ENCODE results near the gene OR5K1.

The OR5K1 gene

GRCh38 chr3:98462901-98463300 is at the start of gene OR5K1:
Gene OR5K1, plus strand, starts transcription at chr3:98463201. Its CDS starts 6,376 bp downstream, at chr3:98469577.
- DNase-seq (ENCODE audit: low spot score), result no peak

GRCh38 chr3:98432575-98432974 is 30.4 kb upstream of the OR5K1 start:
- DNase-seq (ENCODE audit: low spot score), result no peak

GRCh38 chr3:98433764-98434163 is 29.2 kb upstream of the OR5K1 start:
- no peak for DNase-seq (ENCODE audit: low spot score)

GRCh38 chr3:98434412-98434811 is 28.6 kb upstream of the OR5K1 start:
- DNase-seq (ENCODE audit: low spot score), result no peak

GRCh38 chr3:98440283-98440682 is 22.7 kb upstream of the OR5K1 start:
- no peak for DNase-seq (ENCODE audit: low spot score)

GRCh38 chr3:98445949-98446406 is 17.0 kb upstream of the OR5K1 start:
- no peak for DNase-seq (ENCODE audit: low spot score)

GRCh38 chr3:98449606-98450193 is 13.3 kb upstream of the OR5K1 start:
- DNase-seq (ENCODE audit: low spot score), result no peak

- no peak for DNase-seq (ENCODE audit: low spot score)
These were observed 12.6 kb upstream of the OR5K1 start for GRCh38 chr3:98450372-98450771.

- no peak for DNase-seq (ENCODE audit: low spot score)
These were observed 9.2 kb upstream of the OR5K1 start for GRCh38 chr3:98453827-98454226.

- no peak for DNase-seq (ENCODE audit: low spot score)
These were observed 8.1 kb upstream of the OR5K1 start for GRCh38 chr3:98454929-98455328.

GRCh38 chr3:98457543-98457942 is 5.5 kb upstream of the OR5K1 start:
- no peak for DNase-seq (ENCODE audit: low spot score)

GRCh38 chr3:98460220-98460619 is 2.8 kb upstream of the OR5K1 start:
- no peak for DNase-seq (ENCODE audit: low spot score)

GRCh38 chr3:98482717-98483482 is 19.9 kb downstream of the OR5K1 start:
- DNase-seq (ENCODE audit: low spot score), result no peak

GRCh38 chr3:98483626-98484025 is 20.6 kb downstream of the OR5K1 start:
- DNase-seq (ENCODE audit: low spot score), result no peak

GRCh38 chr3:98497381-98497780 is 34.4 kb downstream of the OR5K1 start, which contains the start of gene OR5K2:
Gene OR5K2, plus strand, starts transcription at chr3:98497681. Its CDS starts 0 bp downstream, at chr3:98497681.
- no peak for DNase-seq (ENCODE audit: low spot score)

GRCh38 chr3:98500019-98500418 is 37.0 kb downstream of the OR5K1 start:
- DNase-seq (ENCODE audit: low spot score), result no peak

- no peak for DNase-seq (ENCODE audit: low spot score)
These were observed 38.3 kb downstream of the OR5K1 start for GRCh38 chr3:98501270-98501669.

- DNase-seq (ENCODE audit: low spot score), result no peak
These were observed 39.0 kb downstream of the OR5K1 start for GRCh38 chr3:98501863-98502576.

- no peak for DNase-seq (ENCODE audit: low spot score)
These were observed 41.5 kb downstream of the OR5K1 start for GRCh38 chr3:98504539-98504938.

- DNase-seq (ENCODE audit: low spot score), result no peak
These were observed 45.6 kb downstream of the OR5K1 start for GRCh38 chr3:98508582-98508981.

GRCh38 chr3:98512576-98512975 is 49.6 kb downstream of the OR5K1 start:
- DNase-seq (ENCODE audit: low spot score), result no peak

GRCh38 chr3:98513091-98513511 is 50.1 kb downstream of the OR5K1 start:
- DNase-seq (ENCODE audit: low spot score), result no peak

GRCh38 chr3:98513736-98514135 is 50.7 kb downstream of the OR5K1 start:
- no peak for DNase-seq (ENCODE audit: low spot score)

Measured in cerebellar cortex (tissue), 1 donor.